Esophagus muscularis mucosa (tissue), 4 donors: ENCODE measurements around the gene UBAP2L. TPM values are rescaled to one million over a fixed set of nuclear protein-coding genes. Genes with fewer than 3 reads are reported as not detected.
"Not testable (repeated sequence)": the region's sequence is repeated elsewhere in the genome, so short reads cannot be mapped to it uniquely, and the experiment has no call there.

ENCODE experiments used
- DNase-seq: peaks from one replicate; pipeline ENCODE4 v3.0.0-alpha.2; 2017; ENCODE audit errors: extremely low spot score
- H3K27ac ChIP-seq, 4 donors: fragments of 200-600 bp; sonication (generic); replicated peaks in 1 of 4; 1 replicate in 3 of 4; 2 replicates in 1 of 4; pipeline ENCODE4 v1.5.1; 2016 to 2019; ENCODE audit warnings: mild to moderate bottlenecking in 1 of 4
- H3K27me3 ChIP-seq, 4 donors: fragments of 200-600 bp; sonication (generic); one replicate each; pipeline versions ENCODE4 v1.5.1 to v1.6.0; 2016 to 2019
- H3K36me3 ChIP-seq, 4 donors: fragments of 200-600 bp; sonication (generic); one replicate each; pipeline ENCODE4 v1.5.1; 2016 to 2019
- H3K4me1 ChIP-seq, 4 donors: fragments of 200-600 bp; sonication (generic); one replicate each; pipeline ENCODE4 v1.5.1; 2016 to 2019
- H3K4me3 ChIP-seq, 4 donors: fragments of 200-600 bp; sonication (generic); 1 replicate in 2 of 4; 2 replicates in 2 of 4; pipeline ENCODE4 v1.5.1; 2016 to 2019; ENCODE audit warnings: mild to moderate bottlenecking in 4 of 4, moderate library complexity in 1 of 4
- H3K9me3 ChIP-seq, 4 donors: fragments of 200-600 bp; sonication (generic); 1 replicate in 3 of 4; 2 replicates in 1 of 4; pipeline ENCODE4 v1.5.1; 2016 to 2019
- CTCF ChIP-seq, 3 experiments: fragments of 200-600 bp in 2 of 3; fragments of 450-650 bp in 1 of 3; sonication (generic) in 2 of 3; IDR thresholded peaks; one replicate each; pipeline ENCODE4 v1.5.1; 2017 to 2019; ENCODE audit warnings: antibody characterized with exemption in 3 of 3, mild to moderate bottlenecking in 2 of 3, moderate library complexity in 1 of 3
- EP300 ChIP-seq: sonication (generic); formaldehyde crosslinking; IDR thresholded peaks from one replicate; pipeline ENCODE4 v1.6.1; 2017; ENCODE audit warnings: antibody characterized with exemption
- POLR2A ChIP-seq: fragments of 450-650 bp; IDR thresholded peaks from one replicate; pipeline ENCODE4 v1.6.1; 2017; ENCODE audit warnings: antibody characterized with exemption, moderate library complexity, mild to moderate bottlenecking, low read depth
- POLR2AphosphoS5 ChIP-seq, 2 donors: sonication (generic); formaldehyde crosslinking; IDR thresholded peaks; one replicate each; pipeline ENCODE4 v1.6.1; 2017; ENCODE audit warnings: antibody characterized with exemption in 2 of 2
- WGBS: methylation state at CpG from one replicate; pipeline ENCODE4 v1.1.5; 2018; 5-methylcytosine and 5-hydroxymethylcytosine counted together
- intact Hi-C: fragments of 100-400 bp; cut with DNase I; formaldehyde crosslinking; loops from one replicate; pipeline ENCODE4 v1.15.1; 2023
- total RNA-seq, 4 donors: library from RNA; depleted of rRNA; stranded (reverse); fragments of >200 nt; gene quantifications; one replicate each; pipeline versions ENCODE4 v1.1.0 to v1.2.1, GENCODE V29; 2016

UBAP2L gene
- total RNA-seq, 4 donors from 2014 or later: 53.6 to 79.7 (median 63.4) TPM

GRCh38 chr1:154306151-154306550, 85.4 kb downstream of the UBAP2L start:
- H3K27me3 ChIP-seq: no peaks in the 10 kb centered on the region
- no peak for TF ChIP-seq EP300
- TF ChIP-seq POLR2A: no peak
- TF ChIP-seq POLR2AphosphoS5 (IDR thresholded peaks at IDR 0.05): no peak
- no peak for TF ChIP-seq CTCF (IDR thresholded peaks at IDR 0.05)
- DNase-seq: no peak
- WGBS: 96% methylated on average over 3 of the region's 3 CpGs
- H3K4me3 ChIP-seq: no peak overlapping the region
- H3K36me3 ChIP-seq: no peaks in the 10 kb centered on the region
- H3K9me3 ChIP-seq: no peaks in the 10 kb centered on the region
- intact Hi-C loops: no loop called here
- no peaks in the 10 kb centered on the region for H3K4me1 ChIP-seq
- no peak overlapping the region for H3K27ac ChIP-seq

GRCh38 chr1:154307670-154308270, 87.0 kb downstream of the UBAP2L start:
- DNase-seq, intact Hi-C loops, H3K9me3 ChIP-seq, H3K27me3 ChIP-seq, H3K36me3 ChIP-seq, H3K4me3 ChIP-seq, H3K27ac ChIP-seq, H3K4me1 ChIP-seq: not testable (repeated sequence)
- WGBS: 61% methylated on average over 4 of the region's 4 CpGs

- H3K9me3 ChIP-seq, H3K4me3 ChIP-seq, H3K4me1 ChIP-seq, H3K27ac ChIP-seq, H3K36me3 ChIP-seq, DNase-seq, intact Hi-C loops, H3K27me3 ChIP-seq: not testable (repeated sequence)
- WGBS: 88% methylated on average over 7 of the region's 7 CpGs
Observed at GRCh38 chr1:154309136-154309535, 88.4 kb downstream of the UBAP2L start.

- intact Hi-C loops: loop anchor here (2.0 kb wide), 1 partner anchor 30 kb away; no protein-coding TSS in a partner anchor
- H3K4me1 ChIP-seq, H3K27me3 ChIP-seq, H3K9me3 ChIP-seq, H3K27ac ChIP-seq, DNase-seq, H3K36me3 ChIP-seq, H3K4me3 ChIP-seq: not testable (repeated sequence)
- 82% methylated on average over 11 of the region's 13 CpGs for WGBS
Observed at GRCh38 chr1:154312229-154313065, 91.7 kb downstream of the UBAP2L start.

GRCh38 chr1:154313066-154313356, 92.3 kb downstream of the UBAP2L start:
- 85% methylated on average over 10 of the region's 10 CpGs for WGBS
- Histone ChIP-seq H3K36me3 (no peaks in the 10 kb centered on the region), H3K27ac (no peak overlapping the region), H3K27me3 (no peaks in the 10 kb centered on the region), H3K9me3 (no peaks in the 10 kb centered on the region), H3K4me1 (no peaks in the 10 kb centered on the region), H3K4me3 (no peak overlapping the region)
- no peak for TF ChIP-seq CTCF (IDR thresholded peaks at IDR 0.05)
- TF ChIP-seq EP300: no peak
- no peak for TF ChIP-seq POLR2AphosphoS5 (IDR thresholded peaks at IDR 0.05)
- TF ChIP-seq POLR2A: no peak
- DNase-seq: no peak
- intact Hi-C loops: loop anchor here (2.0 kb wide), 1 partner anchor 30 kb away; no protein-coding TSS in a partner anchor

- intact Hi-C loops, H3K36me3 ChIP-seq: not testable (repeated sequence)
Observed at GRCh38 chr1:154314226-154314625, 93.5 kb downstream of the UBAP2L start.

GRCh38 chr1:154316704-154317103, 95.9 kb downstream of the UBAP2L start:
- H3K4me1 ChIP-seq: no peaks in the 10 kb centered on the region
- intact Hi-C loops: no loop called here
- no peak for DNase-seq
- H3K27me3 ChIP-seq: no peaks in the 10 kb centered on the region
- H3K27ac ChIP-seq: no peak overlapping the region
- no peak overlapping the region for H3K4me3 ChIP-seq
- TF ChIP-seq POLR2AphosphoS5 (IDR thresholded peaks at IDR 0.05) (no peak), CTCF (IDR thresholded peaks at IDR 0.05) (no peak)
- 83% methylated on average over 1 of the region's 1 CpG for WGBS
- H3K9me3 ChIP-seq: no peaks in the 10 kb centered on the region
- no peaks in the 10 kb centered on the region for H3K36me3 ChIP-seq

More at GRCh38 chr1:154314226-154314625, 93.5 kb downstream of the UBAP2L start:
- H3K27ac ChIP-seq, DNase-seq, H3K9me3 ChIP-seq, H3K4me3 ChIP-seq, H3K27me3 ChIP-seq, H3K4me1 ChIP-seq: not testable (repeated sequence)
- WGBS: 84% methylated on average over 3 of the region's 3 CpGs
